ENCODE data around the gene AR.

GRCh38 chrX:67720344-67720743 lies 176.5 kb downstream of the AR start:
- TF ChIP-seq PAX5 (IDR thresholded peaks at IDR 0.05; ENCODE audit: insufficient read depth, low read length, severe bottlenecking) (no peak), SPI1 (IDR thresholded peaks at IDR 0.05; ENCODE audit: low read depth, low read length) (peak; percentile 66)
